ENCODE results near the gene TTC13.

- no peak for TF ChIP-seq CTCF (IDR thresholded peaks at IDR 0.05)
- TF ChIP-seq POLR2A (IDR thresholded peaks at IDR 0.05) = no peak
Measured at GRCh38 chr1:231020139-231020601, 41.5 kb upstream of the TTC13 start.

Data from thyroid gland (tissue), 4 donors.